ENCODE measurements around the gene VPS4A. TPM values are rescaled to one million over a fixed set of nuclear protein-coding genes. Genes with fewer than 3 reads are reported as not detected.

Gene VPS4A
- total and polyA plus RNA-seq, 2 of the 8 experiments (the other 6 are each of a cell fraction or from before 2014, with no cell fraction given): 14.1 to 24.1 TPM

GRCh38 chr16:69274699-69275235 lies 36.4 kb upstream of the VPS4A start (continued):
- TF ChIP-seq E2F6 (IDR thresholded peaks at IDR 0.05) (no peak), YY1 (IDR thresholded peaks at IDR 0.05; ENCODE audit: low read depth, low read length) (no peak), SRF (IDR thresholded peaks at IDR 0.05; ENCODE audit: low read depth, low read length) (no peak), GABPA (IDR thresholded peaks at IDR 0.05; ENCODE audit: borderline replicate concordance, insufficient read depth, low read length) (no peak), TAF7 (optimal IDR thresholded peaks at IDR 0.05; ENCODE audit: borderline replicate concordance, low read depth, low read length) (no peak), TCF12 (IDR thresholded peaks at IDR 0.05; ENCODE audit: low read depth, low read length) (no peak), SAP30 (IDR thresholded peaks at IDR 0.05; ENCODE audit: insufficient read depth, insufficient replicate concordance, low read length) (no peak), MAX (IDR thresholded peaks at IDR 0.05) (no peak)

Data from H1 (cell line).